ENCODE measurements around the gene NDUFB7. TPM values are rescaled to one million over a fixed set of nuclear protein-coding genes. Genes with fewer than 3 reads are reported as not detected.

The NDUFB7 gene
- polyA plus RNA-seq, 1 of the 3 experiments (the other 2 are of a cell fraction): 465 TPM

DNA sequence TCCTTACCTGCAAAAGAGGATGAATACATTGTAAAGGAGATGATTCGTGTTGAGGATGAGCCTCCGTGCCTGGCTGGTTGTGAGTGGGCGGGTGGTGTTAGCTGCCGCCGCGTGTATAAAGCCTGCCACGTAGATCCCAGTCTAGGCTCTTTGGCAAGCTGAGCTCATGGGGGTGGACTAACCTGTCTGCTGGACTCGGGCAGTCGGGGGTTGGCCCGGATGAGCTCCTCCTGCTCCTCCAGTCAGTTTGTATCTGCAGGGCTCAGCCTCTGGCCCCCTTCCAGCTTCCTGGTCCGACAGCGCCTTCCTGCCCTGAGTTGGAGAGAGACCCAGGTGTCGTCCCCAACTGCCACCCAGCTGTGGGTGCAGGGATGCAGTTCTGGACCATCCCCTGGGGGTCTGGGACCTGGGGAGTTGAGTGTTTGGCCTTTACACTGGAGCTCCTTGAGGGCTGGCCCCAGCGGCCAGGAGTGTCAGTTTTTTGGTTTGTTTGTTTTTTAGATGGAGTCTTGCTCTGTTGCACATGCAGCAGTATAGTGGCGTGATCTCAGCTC is 21.6 kb downstream of the NDUFB7 start:
- H3K36me3 ChIP-seq (replicated peaks in 1 of 2; ENCODE audit: control insufficient read depth in 1 of 2, insufficient read depth in 2 of 2, low read length in 1 of 2): no peaks in the 10 kb centered on the region
- H3K4me2 ChIP-seq: no peak overlapping the region
- H4K20me1 ChIP-seq (ENCODE audit: insufficient read depth): no peaks in the 10 kb centered on the region
- DNase-seq: no peak
- WGBS (ENCODE audit: low lambda C conversion rate): 92% methylated on average over 9 of the region's 15 CpGs
- TF ChIP-seq FOSL2 (IDR thresholded peaks at IDR 0.05; ENCODE audit: borderline replicate concordance, low read depth) (no peak), RFX5 (IDR thresholded peaks at IDR 0.05; ENCODE audit: low read length) (no peak), FOXJ3 (CRISPR knock-in tag; IDR thresholded peaks at IDR 0.05) (no peak), REST (IDR thresholded peaks at IDR 0.05; ENCODE audit: low read depth, low read length) (no peak), ZBTB33 (IDR thresholded peaks at IDR 0.05; ENCODE audit: borderline replicate concordance, low read depth) (no peak), NRF1 (IDR thresholded peaks at IDR 0.05; ENCODE audit: low read depth, low read length) (no peak), TCF12 (IDR thresholded peaks at IDR 0.05) (no peak)
- TF ChIP-seq, protein P1, sequence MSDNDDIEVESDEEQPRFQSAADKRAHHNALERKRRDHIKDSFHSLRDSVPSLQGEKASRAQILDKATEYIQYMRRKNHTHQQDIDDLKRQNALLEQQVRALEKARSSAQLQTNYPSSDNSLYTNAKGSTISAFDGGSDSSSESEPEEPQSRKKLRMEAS (IDR thresholded peaks at IDR 0.05; ENCODE audit: low read depth): no peak
- H3K79me2 ChIP-seq (ENCODE audit: insufficient read depth): peaks cover 22% of the 10 kb centered on the region
- ChIA-PET CTCF (interaction anchor here (0.6 to 1.2 kb wide), 3 partner anchors 14 to 754 kb away, joined by 3 to 4 read pairs (median 3); no protein-coding TSS in a partner anchor), POLR2A (no interaction called here)
- no peaks in the 10 kb centered on the region for H3F3A ChIP-seq (replicated peaks; ENCODE audit: insufficient read depth)
- H3K9ac ChIP-seq: no peak overlapping the region
- H2AFZ ChIP-seq (ENCODE audit: low read depth): no peak overlapping the region
- peaks cover 0 to 7% of the 10 kb centered on the region in 2 experiments; a peak in 1 of 4 replicates for H3K4me1 ChIP-seq (ENCODE audit: control insufficient read depth in 1 of 2, insufficient read depth in 2 of 2, low read depth in 1 of 2, low read length in 1 of 2)
- H3K27ac ChIP-seq (ENCODE audit: low read depth in 2 of 2, low read length in 1 of 2): no peak overlapping the region
- H3K9me2 ChIP-seq: no peaks in the 10 kb centered on the region
- no peaks in the 10 kb centered on the region for H3K9me3 ChIP-seq
- no peaks in the 10 kb centered on the region for H3K27me3 ChIP-seq (ENCODE audit: insufficient read depth)
- no peak overlapping the region for H3K4me3 ChIP-seq (ENCODE audit: low read depth in 2 of 2, low read length in 1 of 2)

DNA sequence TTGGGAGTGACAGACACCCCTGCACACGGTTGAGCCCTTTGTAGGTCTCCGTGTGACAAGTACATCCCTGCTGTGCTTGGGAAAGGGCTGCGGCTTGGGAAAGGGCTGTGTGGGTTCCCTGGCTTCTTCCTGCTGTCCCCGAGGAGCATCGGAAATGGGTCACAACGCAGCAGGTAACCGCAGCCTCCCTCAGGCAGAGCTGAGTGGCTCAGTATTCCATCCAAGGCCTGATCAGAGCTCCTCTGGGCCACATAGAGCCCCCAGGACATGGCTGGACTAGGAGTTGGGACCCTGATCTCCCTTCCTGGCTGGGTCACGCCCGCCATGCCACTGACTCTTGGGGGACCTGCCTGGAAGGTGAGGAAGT is 26.2 kb downstream of the NDUFB7 start:
- Histone ChIP-seq H4K20me1 (ENCODE audit: insufficient read depth) (no peaks in the 10 kb centered on the region), H3K79me2 (ENCODE audit: insufficient read depth) (peaks cover 40% of the 10 kb centered on the region), H3K9me2 (no peaks in the 10 kb centered on the region), H2AFZ (ENCODE audit: low read depth) (no peak overlapping the region), H3K36me3 (replicated peaks in 1 of 2; ENCODE audit: control insufficient read depth in 1 of 2, insufficient read depth in 2 of 2, low read length in 1 of 2) (no peaks in the 10 kb centered on the region), H3K4me3 (ENCODE audit: low read depth in 2 of 2, low read length in 1 of 2) (no peak overlapping the region), H3K4me1 (ENCODE audit: control insufficient read depth in 1 of 2, insufficient read depth in 2 of 2, low read depth in 1 of 2, low read length in 1 of 2) (peaks cover 0 to 4% of the 10 kb centered on the region in 2 experiments; a peak in 1 of 4 replicates), H3K4me2 (no peak overlapping the region), H3K27me3 (ENCODE audit: insufficient read depth) (no peaks in the 10 kb centered on the region), H3F3A (replicated peaks; ENCODE audit: insufficient read depth) (no peaks in the 10 kb centered on the region), H3K9ac (no peak overlapping the region), H3K27ac (ENCODE audit: low read depth in 2 of 2, low read length in 1 of 2) (no peak overlapping the region), H3K9me3 (no peaks in the 10 kb centered on the region)
- CTCF ChIA-PET: interaction anchor here (1.3 to 3.5 kb wide), 2 partner anchors 9 to 11 kb away, joined by 3 to 35 read pairs; no protein-coding TSS in a partner anchor
- POLR2A ChIA-PET: no interaction called here
- no peak for DNase-seq
- 96% methylated on average over 8 of the region's 9 CpGs for WGBS (ENCODE audit: low lambda C conversion rate)
- TF ChIP-seq GABPA (IDR thresholded peaks at IDR 0.05; ENCODE audit: low read depth) (no peak), SIN3A (IDR thresholded peaks at IDR 0.05; ENCODE audit: borderline replicate concordance, low read depth, low read length) (no peak), ELF1 (IDR thresholded peaks at IDR 0.05) (no peak), GATA2 (CRISPR knock-in tag; IDR thresholded peaks at IDR 0.05) (no peak), FOSL2 (IDR thresholded peaks at IDR 0.05; ENCODE audit: borderline replicate concordance, low read depth) (no peak), RXRA (IDR thresholded peaks at IDR 0.05; ENCODE audit: borderline replicate concordance, low read depth) (no peak), ZBTB33 (IDR thresholded peaks at IDR 0.05; ENCODE audit: borderline replicate concordance, low read depth) (no peak)
- TF ChIP-seq, protein P1 (IDR thresholded peaks at IDR 0.05; ENCODE audit: low read depth): no peak
